Measurements from ENCODE around the gene FN1. TPM values are rescaled to one million over a fixed set of nuclear protein-coding genes. Genes with fewer than 3 reads are reported as not detected.
A peak's percentile ranks its signal among the peaks of the same experiment; 100 is the strongest.

Gene FN1
- total and polyA plus RNA-seq, 2 donors (not counting 3 experiments of a cell fraction or from before 2014, with no cell fraction given), result 3,221 to 3,740 TPM

DNA sequence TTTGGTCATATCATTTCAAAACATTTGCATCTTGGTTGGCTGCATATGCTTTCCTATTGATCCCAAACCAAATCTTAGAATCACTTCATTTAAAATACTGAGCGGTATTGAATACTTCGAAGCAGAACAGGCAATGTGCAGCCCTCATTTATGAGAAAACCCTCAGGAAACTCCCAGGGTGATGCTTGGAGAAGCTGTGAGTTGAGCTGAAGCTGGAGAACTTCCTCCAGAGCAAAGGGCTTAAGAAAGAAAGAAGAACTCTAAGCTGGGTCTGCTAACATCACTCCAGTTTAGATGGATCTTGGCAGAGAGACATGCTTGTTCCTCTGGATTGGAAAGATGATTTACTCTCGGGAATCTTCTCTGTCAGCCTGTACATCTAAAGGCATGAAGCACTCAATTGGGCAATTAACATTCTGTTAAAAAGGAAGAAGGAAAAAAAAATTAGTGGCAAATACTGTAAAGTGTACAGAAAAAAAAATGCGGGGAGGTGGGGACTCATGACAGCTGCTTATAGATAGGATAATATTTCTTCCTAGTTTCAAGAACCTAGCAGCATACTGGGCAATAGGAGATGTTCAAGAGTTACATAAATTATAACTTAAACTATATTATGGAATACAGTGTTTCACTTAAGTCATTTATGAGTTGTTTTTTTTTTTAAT, 74.5 kb downstream of the FN1 start:
- intact Hi-C loops (cut with micrococcal nuclease), result loop anchor here (5.0 kb wide), 1 partner anchor 36 kb away; no protein-coding TSS in a partner anchor
- DNase-seq (ENCODE audit: low read depth, low spot score) (no peak), FAIRE-seq (no peak)
- Histone ChIP-seq H3K4me1 (ENCODE audit: control insufficient read depth, extremely low read depth, insufficient read depth, low read length) (no peaks in the 10 kb centered on the region), H3K4me3 (replicated peaks in 1 of 3; ENCODE audit: insufficient read depth in 1 of 3, low read depth in 1 of 3, low read length in 3 of 3) (no peak overlapping the region), H3K27me3 (ENCODE audit: control insufficient read depth in 2 of 2, insufficient read depth in 2 of 2, low read length in 2 of 2) (no peaks in the 10 kb centered on the region), H3K79me2 (ENCODE audit: control insufficient read depth, insufficient read depth, low read length) (no peaks in the 10 kb centered on the region), H3K4me2 (ENCODE audit: insufficient read depth, low read length) (no peak overlapping the region), H3K9me1 (replicated peaks; ENCODE audit: control insufficient read depth, extremely low read depth, insufficient read depth, low read length) (no peaks in the 10 kb centered on the region), H3K9ac (replicated peaks; ENCODE audit: extremely low read depth, insufficient read depth, low read length) (no peak overlapping the region), H4K20me1 (replicated peaks; ENCODE audit: control insufficient read depth, extremely low read depth, insufficient read depth, low read length) (no peaks in the 10 kb centered on the region), H3K9me3 (replicated peaks; ENCODE audit: control insufficient read depth, insufficient read depth, low read length) (no peaks in the 10 kb centered on the region), H2AFZ (ENCODE audit: low read depth, low read length) (no peak overlapping the region), H3K36me3 (ENCODE audit: control insufficient read depth in 2 of 2, extremely low read depth in 1 of 2, insufficient read depth in 2 of 2, low read length in 2 of 2) (peaks cover 44 to 46% of the 10 kb centered on the region in 2 experiments), H3K27ac (ENCODE audit: insufficient read depth, low read depth, low read length) (no peak overlapping the region)
- ChIA-PET POLR2A (no interaction called here), CTCF (no interaction called here)
- dilution Hi-C loops (cut with MboI; ENCODE audit: extremely low pct_ligation_motif_present, low sequenced_read_pairs), result no loop called here
- no peak for TF ChIP-seq EZH2 (IDR thresholded peaks at IDR 0.05; ENCODE audit: borderline replicate concordance, low read depth, low read length, severe bottlenecking)
- no peak for TF ChIP-seq POLR2AphosphoS5 (IDR thresholded peaks at IDR 0.05; ENCODE audit: insufficient read depth, low read depth, low read length)
- TF ChIP-seq JUN (IDR thresholded peaks at IDR 0.05; ENCODE audit: borderline replicate concordance, insufficient read depth, insufficient read length, low read depth), result no peak
- TF ChIP-seq GATA2 (IDR thresholded peaks at IDR 0.05; ENCODE audit: insufficient read depth, insufficient read length, low read depth, low read length), result no peak
- no peak for TF ChIP-seq MYC (IDR thresholded peaks at IDR 0.05; ENCODE audit: low read depth, low read length)
- no peak for TF ChIP-seq POLR2A (IDR thresholded peaks at IDR 0.05; ENCODE audit: low read depth, low read length)
- TF ChIP-seq, protein P1, sequence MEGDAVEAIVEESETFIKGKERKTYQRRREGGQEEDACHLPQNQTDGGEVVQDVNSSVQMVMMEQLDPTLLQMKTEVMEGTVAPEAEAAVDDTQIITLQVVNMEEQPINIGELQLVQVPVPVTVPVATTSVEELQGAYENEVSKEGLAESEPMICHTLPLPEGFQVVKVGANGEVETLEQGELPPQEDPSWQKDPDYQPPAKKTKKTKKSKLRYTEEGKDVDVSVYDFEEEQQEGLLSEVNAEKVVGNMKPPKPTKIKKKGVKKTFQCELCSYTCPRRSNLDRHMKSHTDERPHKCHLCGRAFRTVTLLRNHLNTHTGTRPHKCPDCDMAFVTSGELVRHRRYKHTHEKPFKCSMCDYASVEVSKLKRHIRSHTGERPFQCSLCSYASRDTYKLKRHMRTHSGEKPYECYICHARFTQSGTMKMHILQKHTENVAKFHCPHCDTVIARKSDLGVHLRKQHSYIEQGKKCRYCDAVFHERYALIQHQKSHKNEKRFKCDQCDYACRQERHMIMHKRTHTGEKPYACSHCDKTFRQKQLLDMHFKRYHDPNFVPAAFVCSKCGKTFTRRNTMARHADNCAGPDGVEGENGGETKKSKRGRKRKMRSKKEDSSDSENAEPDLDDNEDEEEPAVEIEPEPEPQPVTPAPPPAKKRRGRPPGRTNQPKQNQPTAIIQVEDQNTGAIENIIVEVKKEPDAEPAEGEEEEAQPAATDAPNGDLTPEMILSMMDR (IDR thresholded peaks at IDR 0.05; ENCODE audit: extremely low read depth in 1 of 2, insufficient read depth in 1 of 2, low read depth in 1 of 2, low read length in 2 of 2), result no peak
- TF ChIP-seq, protein P2, sequence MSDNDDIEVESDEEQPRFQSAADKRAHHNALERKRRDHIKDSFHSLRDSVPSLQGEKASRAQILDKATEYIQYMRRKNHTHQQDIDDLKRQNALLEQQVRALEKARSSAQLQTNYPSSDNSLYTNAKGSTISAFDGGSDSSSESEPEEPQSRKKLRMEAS (IDR thresholded peaks at IDR 0.05; ENCODE audit: insufficient read depth, insufficient read length), result no peak
- no peak for TF ChIP-seq FOS (IDR thresholded peaks at IDR 0.05; ENCODE audit: borderline replicate concordance, insufficient read depth, low read length)
- TSS peak; percentile 99 for BruUV-seq (replicated peaks)

All from endothelial cell of umbilical vein (primary cell).